Activated CD8-positive, alpha-beta memory T cell treated with anti-CD3 and anti-CD28 coated beads for 4 hours (primary cell): ENCODE results near the gene RNF26.
"Not testable (repeated sequence)": the region's sequence is repeated elsewhere in the genome, so short reads cannot be mapped to it uniquely, and the experiment has no call there.

Experiments used
- DNase-seq, 2 donors: peaks; one replicate each; pipeline ENCODE4 v3.0.0-alpha.2; 2020; ENCODE audit warnings: low read depth in 2 of 2

Gene RNF26

DNA sequence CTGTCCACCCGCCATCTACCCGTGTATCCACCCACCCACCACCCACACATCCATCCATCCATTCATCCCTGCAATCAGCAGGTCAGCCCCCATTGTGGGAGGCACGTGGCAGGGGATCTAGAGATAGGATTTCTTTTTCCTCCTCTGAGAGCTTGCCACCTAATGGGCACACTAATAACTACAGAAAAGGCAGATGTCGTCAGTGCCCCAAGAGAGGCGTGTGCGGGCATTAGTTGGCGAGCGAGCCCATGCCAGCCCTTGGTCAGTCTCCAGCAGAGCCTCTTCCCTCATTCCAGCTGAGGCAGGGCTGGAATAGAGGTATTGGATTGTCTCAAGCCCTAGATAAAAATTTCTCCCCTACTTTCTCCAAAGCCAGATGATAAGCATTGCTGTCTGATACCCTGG is 37.5 kb downstream of the RNF26 start:
- DNase-seq, result no peak

DNA sequence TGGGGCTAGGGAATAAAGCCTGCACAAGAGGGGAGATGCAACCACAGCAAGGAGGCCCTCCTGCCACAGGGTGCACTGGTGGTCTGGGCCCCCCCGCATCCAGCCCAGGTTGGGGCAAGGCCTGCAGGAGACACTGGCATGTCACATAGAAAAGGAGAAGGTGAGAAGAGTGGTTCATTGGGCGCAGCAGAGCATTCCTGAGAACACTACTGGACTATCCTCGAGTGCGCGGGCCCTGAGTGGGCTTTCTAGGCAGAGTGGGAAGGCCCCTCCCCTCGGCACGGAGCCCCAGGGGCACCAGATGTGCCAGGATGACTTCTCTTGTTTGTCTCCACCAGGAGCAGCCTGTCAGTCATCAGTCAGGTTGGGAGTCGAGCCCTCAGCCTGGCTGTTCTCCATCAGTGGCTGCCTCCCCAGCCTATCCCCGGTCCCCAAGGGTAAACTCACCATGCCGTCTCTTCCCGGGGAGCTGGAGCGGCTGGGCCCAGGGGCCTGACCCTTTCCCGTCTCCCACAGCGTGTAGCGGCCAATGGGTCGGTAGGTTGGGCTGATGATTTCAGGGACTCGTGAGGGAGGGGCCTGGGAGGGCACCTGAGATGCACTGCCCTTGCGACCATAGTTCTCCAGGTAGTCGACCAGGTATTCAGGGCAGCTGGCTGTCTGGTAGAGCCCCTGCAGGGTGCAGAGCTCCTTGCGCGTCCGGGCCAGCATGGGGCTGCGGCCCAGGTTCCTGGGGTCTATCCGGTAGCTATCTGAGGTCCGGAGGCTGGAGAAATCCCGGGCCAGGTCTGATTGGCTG is 38.1 kb downstream of the RNF26 start:
- no peak for DNase-seq

DNA sequence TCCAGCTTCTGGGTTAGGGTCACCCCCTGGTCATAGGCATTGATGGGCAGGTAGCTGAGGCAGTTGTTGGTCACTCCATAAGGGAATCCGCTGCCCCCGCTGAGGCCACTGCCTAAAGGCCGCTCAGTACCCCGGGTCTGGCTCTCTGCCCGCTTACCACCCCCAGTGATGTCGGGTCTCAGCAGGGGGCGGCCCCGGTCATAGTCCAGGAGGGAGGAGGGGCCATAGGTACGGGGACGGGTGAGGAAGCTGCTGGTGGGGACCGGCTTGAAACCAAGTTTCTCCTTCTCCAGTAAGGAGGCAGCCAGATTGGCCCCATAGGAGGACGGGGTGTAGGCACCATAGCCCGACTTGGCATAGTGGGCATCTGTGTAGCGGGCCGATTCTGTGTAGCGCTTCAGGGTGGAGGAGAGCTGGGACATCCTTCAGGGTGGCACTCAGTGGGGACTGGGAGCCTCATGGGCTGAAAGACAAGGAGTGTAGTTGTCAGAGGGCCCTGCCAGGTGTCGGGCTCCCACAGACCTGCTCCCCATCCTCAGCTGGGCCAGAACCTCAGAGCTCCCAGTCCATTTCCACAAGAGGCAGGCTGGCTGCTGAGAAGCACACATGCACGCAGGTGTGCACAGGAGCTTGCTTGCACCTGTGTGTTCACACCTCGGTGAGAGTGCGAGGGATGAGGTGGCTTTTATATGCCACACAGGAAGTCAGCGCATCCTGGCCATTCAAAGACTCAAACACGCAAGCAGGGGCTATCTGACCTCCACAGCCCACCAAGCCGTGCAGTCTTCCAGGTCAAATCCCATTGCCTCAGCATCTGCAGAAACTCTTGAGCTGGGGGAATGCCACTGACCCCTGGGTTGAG is 39.0 kb downstream of the RNF26 start:
- no peak for DNase-seq

DNA sequence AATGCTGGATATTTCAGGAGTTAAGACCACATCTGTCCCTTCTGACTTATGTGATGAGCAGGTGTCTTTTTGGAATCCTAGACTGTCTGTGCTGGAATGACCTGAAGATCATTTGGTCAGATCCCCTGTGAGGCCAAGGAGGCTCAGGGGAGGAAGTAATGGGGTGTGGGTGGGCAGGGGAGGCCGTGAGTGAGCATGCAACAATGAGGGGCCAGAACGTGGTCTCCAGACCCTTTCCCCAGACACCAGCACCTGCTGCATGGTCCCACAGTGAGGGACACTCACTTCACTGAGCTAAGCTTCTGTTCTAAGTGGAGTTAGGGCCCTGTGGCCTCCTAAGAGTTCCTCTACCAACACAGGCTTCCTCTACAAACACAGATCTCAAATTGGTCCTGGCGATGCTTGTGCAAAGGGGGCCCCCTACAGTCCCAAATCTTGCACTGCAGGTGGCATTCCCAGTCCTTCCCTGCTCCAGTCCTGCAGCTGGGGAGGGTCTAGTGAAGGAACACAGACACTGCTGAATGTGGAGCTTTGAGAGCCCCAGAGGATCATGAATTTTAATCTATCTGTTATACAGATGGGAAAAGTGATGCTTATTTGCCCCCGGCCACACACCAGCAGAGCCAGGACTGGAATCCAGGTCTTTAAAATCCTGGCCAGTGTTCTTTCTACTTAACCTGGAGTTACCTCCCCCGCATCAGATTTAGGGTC is 39.7 kb downstream of the RNF26 start:
- no peak for DNase-seq

DNA sequence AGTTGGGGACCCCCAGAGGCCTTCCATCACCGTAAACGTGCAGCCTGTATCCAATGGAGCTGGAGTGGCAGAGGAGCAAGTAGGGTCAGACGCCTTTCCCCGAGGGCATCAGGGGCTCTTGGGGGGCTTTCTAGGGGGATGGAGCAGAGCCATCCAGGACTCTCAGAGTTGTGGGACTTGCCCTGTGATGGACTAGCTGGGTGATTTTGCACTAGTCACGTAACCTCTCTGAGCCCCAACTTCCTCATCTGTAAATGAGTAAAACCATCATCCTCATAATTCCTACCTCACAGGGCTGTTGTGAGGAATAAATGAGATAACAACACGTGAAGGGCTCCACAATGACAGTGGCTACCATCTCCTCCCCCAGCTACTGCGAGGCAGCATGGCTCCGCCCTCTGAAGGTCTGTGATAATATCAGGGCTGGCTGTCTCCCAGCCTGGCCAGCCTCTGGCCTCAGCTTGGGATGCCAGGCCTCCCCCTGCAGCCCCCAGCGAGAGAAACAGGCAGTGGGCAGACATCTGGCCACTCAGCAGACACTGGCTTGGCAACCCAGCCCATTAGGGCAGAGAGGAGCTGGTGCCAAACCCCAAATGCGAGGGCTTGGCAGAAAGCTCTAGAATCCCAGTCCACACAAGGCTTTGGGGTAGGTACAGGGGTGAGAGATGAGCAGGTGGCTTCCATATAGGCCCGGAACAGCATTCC is 40.5 kb downstream of the RNF26 start:
- no peak for DNase-seq

DNA sequence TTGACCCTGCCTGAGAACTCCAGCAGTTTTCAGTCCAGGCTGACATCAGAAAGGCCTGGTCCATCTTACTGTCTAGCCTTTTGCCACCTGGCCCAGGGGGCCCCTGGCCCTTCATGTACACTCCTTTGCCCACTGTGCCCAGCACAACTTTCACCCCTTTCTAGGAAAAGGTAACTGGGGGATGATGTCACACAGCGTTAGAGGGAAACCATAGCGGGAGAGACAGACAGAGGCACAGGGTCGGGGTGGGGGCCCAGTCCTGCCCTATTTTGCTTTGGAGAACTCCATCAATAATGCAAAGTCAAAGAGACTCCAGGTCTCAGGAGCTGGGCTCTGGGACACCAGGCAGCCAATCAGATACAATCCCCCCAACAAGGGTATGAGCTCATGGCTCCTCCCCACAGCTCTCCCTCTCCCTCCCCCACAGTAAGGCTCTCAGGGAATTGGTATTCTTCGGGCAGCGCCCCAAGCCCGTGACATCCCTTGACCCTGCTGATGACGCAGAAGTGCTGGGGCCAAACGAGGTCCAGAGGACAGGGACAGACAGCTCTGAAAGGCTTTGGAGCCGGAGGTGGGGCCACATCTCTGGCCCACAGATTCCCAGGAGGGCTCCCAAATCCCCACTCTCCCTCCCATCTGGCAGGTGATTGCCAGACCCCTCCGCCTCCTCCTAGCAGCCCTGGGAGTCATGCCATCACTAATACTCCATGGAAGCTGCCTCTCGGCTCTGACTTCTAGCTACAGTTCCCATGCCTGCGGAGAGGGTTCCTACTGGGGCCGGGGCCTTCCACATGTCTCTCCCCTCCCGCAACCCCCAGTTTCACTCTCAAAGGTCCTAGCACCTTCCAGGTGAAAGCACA is 41.2 kb downstream of the RNF26 start:
- DNase-seq, result no peak

DNA sequence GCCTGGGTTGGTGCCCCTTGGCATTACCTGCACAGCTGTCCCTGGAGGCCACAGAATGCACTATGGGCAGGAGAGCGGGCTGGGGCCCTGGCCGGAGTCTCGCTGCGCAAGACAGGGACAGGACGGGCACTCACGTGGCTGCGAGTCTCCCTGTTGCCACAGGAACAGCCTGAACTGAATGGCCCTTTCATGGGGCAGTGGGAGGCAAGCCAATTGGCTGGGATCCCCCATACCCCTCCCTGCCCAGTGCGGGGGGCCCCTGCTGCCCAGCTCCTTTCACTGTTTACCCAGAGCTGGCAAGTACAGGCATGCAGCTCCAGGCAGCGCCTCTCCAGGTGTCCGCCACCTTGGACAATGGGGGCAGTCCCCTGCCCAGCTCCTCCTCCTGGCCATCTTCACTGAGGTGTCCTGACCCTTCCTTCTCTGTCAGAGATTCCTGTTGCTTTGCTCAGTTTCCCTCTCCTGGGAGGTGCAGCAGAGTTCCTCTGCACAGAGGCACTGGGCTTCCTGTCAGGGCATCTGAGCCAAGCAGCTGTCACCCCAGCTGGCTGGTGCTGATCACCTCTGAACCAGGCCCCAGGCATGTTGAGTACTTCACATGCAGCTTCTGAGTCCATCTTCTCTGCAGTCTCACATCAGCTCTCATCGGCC is 42.0 kb downstream of the RNF26 start:
- DNase-seq, result no peak

DNA sequence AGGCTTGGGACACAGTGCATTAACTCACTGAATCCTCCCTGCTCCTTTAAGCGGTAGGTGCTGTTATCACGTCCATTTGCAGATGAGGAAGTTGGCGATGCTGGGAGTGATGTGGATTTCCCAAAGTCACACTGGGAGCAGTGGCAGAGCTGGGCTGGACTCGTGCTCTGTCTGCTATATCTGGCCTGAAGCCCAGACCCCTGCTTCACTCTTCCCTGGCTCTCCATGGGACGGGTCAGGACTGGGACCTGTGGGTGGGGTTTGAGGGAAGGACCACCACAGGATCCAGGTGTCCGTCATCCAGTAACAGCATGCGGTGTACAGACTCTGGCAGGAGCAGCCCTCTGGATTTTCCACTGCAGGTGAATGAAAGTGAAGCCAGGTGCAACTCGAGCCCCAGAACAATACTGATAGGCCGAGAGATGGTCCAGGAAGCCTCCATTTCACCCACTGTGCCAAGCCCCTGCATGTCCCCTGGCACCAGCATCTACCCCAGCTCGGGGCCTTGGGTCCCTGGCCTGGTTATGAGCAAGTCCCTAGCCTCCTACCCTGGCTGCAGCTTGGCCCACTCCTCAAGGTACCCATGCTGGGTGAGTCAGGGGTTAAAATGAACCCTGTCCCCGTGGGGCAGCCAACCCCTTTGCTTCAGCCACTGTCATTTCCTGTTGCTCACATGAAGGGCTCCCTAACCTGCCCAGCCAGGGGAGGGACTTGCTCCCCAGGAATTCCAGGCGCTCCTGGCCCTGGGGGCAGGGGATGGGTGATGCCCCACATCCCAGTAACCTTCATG is 43.0 kb downstream of the RNF26 start:
- no peak for DNase-seq

DNA sequence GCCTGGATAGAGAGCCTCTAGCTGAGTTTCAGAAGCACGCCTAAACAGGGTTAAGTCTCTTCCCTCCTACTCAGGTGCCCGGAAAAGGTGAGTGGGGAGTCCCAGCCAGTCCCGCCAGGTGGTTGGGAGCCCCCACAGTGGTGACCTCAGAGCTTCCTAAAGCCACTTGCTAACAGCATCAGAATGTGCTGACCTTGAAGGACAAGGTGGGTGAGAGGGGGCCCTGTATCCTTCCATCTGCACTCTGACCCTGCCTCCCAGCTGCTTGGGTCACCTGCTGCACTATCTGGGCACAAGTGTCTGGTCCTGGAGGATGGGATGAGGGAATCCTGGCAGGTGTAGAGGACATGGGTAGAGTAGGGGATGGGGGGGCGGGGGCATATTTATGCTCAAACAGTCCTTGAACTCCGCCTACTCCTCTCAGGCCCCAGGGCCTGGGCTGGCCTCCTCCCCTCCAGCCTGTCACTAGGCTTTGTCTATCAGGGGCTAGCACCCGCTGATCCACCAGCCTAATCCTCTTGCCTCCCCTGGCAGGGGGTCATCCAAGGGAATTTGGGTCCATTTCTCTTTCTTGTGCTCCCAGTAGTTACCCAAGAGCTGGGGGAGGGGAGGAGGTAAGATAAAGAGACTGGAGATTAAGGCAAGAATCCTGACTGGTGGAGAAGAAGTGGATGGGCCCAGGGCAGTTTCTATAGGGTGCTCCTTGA is 43.8 kb downstream of the RNF26 start:
- DNase-seq, result no peak

DNA sequence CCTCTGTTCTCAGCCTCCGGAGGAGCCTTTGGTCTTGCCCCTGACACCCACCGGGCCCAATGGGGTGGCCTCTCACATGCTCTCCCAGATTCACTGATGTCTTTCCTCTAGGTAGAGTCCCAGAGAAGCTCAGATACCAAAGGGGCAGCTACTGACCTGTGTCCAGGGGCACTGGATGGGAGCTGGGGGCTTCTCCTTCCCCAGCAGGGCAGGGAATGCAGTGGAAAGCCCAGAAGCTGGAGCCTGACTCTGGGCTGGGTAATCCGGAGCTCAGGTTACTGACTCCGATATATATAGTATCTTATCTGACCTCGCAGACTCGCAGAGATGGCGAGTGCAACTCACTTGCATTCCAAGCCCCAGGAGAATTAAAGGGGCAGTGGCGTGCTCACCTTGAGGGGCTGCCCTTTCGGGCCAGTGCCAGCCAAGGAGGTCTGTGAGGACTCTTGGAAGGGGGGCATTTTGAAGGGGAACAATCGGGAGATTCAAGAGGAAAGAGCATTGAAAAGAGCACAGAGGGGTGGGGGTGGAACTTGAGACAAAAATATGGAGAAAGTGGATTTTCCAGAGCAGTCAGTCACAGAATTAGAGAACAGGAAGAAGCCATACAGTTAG is 44.6 kb downstream of the RNF26 start:
- DNase-seq, result no peak

DNA sequence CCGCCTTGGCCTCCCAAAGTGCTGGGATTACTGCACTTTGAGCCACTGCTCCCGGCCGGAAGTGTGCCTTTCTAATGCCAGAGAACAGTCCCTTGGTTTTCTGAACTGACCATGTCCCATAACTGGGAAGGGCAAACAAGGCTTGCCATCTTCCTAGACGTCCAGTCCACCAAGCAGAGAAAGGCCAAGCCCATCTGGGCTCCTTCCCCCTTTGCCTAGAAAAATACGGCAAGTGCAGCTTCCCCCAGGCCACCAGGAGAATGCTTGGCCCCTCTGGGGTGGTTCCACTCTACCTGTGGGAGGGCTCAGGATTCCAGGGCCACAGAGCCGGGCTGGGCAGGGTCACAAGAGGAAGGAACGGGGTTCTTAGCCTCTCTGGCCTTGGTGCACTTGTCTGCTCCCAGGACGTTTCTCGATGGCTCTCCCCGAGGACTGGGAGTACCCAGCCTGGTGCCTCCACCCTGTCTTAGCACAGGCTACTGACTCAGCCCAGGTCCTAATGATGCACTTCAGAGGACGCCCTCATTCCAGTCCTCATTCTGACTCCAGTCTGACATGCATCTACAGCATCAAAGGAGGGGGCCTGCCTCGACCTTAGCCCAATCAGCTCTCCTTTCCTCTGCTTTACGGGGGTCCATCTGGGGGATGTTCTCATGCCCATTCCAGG is 46.0 kb downstream of the RNF26 start:
- DNase-seq, result no peak

DNA sequence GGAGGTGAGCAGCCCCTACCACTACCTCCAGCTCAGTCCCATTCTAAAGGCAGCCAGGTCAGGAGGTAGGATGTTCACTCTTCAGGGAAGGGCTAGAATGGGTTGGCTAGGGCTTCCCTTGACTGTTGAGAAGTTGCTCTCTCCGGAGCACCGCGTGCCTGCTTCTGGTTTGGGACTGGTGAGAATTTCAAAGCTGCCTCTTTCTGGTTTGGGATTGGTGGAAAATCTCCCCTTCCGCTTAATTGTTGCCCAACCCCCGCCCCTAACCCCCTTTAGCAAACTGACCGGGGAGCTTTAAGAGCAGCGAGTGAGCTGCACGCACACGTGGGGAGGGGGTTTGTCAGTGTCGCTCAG is 46.5 kb downstream of the RNF26 start:
- no peak for DNase-seq

DNA sequence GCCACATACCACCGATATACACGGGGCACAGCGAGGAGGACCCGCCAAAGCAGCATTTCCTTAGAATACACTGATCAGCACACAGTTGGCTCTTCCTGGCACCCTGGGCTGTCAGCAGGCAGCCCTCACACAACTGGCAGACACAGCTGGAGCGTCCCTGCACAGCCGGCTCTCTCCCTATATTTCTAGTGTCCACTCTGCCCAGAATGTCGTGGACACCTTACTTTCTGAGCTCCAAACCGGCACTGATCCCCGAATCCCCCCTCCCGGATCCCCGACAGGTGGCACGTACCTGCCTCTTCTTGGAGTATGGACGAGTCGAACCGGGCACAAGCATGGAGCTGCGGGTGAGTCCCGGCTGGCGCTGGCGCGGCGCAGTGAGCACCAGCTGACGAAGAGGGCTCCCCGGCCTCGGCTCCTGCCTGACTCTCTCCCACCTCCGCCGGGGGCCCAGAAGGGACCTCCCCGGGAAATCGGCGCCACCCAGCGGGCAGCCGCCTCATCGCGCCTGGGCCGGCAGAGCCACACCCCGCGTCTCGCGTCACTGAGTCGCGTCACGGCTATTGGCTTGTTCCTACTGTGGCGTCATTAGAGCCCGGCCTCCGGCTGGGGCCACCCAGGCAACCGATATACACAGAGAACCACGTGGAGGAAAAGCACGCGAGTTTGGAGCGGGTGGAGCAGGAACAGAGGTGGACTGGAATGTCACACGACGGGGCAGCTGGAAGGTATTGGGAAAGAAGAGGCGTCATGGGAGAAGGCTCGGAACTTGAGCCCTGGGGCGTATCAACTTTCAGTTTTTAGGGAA is 47.1 kb downstream of the RNF26 start, which contains the start of gene USP2:
USP2 (minus strand) TSS at position 510 of the 808 bp plus-strand sequence. CDS start 8,210 bp downstream, outside the sequence.
- peak; percentile 91 to 96 for DNase-seq

DNA sequence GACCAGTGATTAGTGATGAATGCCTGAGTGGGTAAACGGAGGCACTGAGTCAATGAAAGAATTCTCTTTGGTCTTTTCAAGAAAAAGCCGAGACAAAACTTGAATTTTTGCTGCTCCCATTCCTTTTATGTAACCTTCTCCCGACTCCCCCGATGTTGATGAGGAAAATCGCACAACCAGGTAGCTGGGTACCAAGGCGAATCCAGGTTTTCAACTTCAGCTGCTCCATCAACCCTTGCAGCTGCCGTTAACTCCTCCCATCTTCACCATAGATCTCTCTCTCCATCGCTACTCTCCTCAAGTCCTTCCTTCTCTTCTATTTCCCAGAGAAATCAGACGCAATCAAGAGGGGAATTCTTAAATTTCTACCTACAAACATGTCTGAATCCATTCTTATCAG is 47.8 kb downstream of the RNF26 start:
- DNase-seq, result no peak

DNA sequence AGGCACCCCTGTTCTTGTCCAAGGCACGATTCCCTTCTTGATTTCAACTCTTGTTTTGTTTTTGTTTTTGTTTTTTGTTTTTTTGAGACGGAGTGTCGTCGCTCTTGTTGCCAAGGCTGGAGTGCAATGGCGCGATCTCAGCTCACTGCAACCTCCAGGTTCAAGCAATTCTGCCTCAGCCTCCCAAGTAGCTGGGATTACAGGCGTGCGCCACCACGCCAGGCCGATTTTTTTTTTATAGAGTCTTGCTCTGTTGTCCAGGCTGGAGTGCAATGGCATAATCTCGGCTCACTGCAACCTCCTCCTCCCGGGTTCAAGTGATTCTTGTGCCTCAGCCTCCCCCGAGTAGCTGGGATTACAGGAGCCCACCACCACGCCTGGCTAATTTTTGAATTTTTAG is 48.2 kb downstream of the RNF26 start:
- DNase-seq, result not testable (repeated sequence)

DNA sequence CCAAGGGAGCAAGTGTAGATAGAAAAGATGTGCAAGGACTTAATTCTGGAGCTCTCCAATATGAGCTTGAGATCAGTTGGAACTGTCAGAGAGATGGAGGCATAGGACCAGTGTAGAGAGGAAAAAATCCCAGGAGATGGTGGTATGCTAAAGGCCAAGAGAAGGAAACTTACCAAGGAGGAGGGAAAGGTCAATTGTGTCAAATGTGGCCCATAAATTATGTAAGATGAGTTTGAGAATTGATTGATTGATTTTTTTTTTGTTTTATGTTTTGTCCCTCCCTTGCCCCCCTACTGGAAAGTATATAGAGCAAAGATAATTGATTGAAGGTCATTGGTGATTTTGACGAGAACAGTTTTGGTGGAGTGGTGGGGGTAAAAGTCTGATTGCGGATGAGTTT is 50.0 kb downstream of the RNF26 start:
- no peak for DNase-seq
